Testis (tissue), 3 donors: ENCODE data around the gene DYNAP. TPM values are rescaled to one million over a fixed set of nuclear protein-coding genes. Genes with fewer than 3 reads are reported as not detected.

Experiments
- polyA plus RNA-seq: library from polyadenylated mRNA; stranded (reverse); fragments of 350-450 nt; fragmentation: Illumina TruSeq; extraction: RNeasy Lipid Tissue Mini Kit (QIAGEN cat#74804); gene quantifications from one replicate; pipeline ENCODE4 v1.2.3, GENCODE V29; 2014; ENCODE audit warnings: low read depth, low replicate concordance; ENCODE audit not compliant: insufficient read depth
- total RNA-seq, 2 donors: library from RNA; depleted of rRNA; stranded (reverse); fragments of >200 nt; gene quantifications; one replicate each; pipeline ENCODE4 v1.2.3, GENCODE V29; 2016

DYNAP gene
- total and polyA plus RNA-seq, 3 donors from 2014 or later, result 0.24 TPM; not detected in 2

Other genes starting within 250 kb of the DYNAP start
- gene STARD6, start 233.4 kb upstream of the DYNAP start, total RNA-seq, result 1 to 10 TPM; 4.4 to 5.7 TPM
- 42.6 TPM for gene STARD6, start 233.4 kb upstream of the DYNAP start, polyA plus RNA-seq
- gene C18orf54, start 233.3 kb upstream of the DYNAP start, total RNA-seq, result 10 to 100 TPM; 11.7 to 16.0 TPM
- 18.2 TPM for gene C18orf54, start 233.3 kb upstream of the DYNAP start, polyA plus RNA-seq
- 1 to 10 TPM in 1 of 2 donors, under 1 TPM in 1; 0.93 to 1.7 TPM for gene RAB27B, start 237.2 kb downstream of the DYNAP start, total RNA-seq
- 5.8 TPM for gene RAB27B, start 237.2 kb downstream of the DYNAP start, polyA plus RNA-seq